Uterus (tissue), 2 donors: Measurements from ENCODE around the gene NUTM1.

ENCODE experiments used
- CTCF ChIP-seq, 4 experiments: fragments of 200-600 bp in 2 of 4; fragments of 450-650 bp in 2 of 4; sonication (generic) in 2 of 4; IDR thresholded peaks; one replicate each; pipeline ENCODE4 v1.5.1; 2016 to 2019; ENCODE audit warnings: antibody characterized with exemption in 4 of 4, mild to moderate bottlenecking in 2 of 4, moderate library complexity in 1 of 4
- POLR2A ChIP-seq, 2 donors: fragments of 450-650 bp; IDR thresholded peaks; one replicate each; pipeline ENCODE4 v1.6.1; 2016; ENCODE audit warnings: antibody characterized with exemption in 2 of 2, mild to moderate bottlenecking in 1 of 2, moderate library complexity in 1 of 2

GRCh38 chr15:34331809-34332208, 11.3 kb upstream of the NUTM1 start:
- TF ChIP-seq CTCF (IDR thresholded peaks at IDR 0.05) (no peak), POLR2A (IDR thresholded peaks at IDR 0.05) (no peak)
